T47D (cell line): ENCODE results near the gene EPS8L1.
A peak's percentile ranks its signal among the peaks of the same experiment; 100 is the strongest.
"Not testable (repeated sequence)": the region's sequence is repeated elsewhere in the genome, so short reads cannot be mapped to it uniquely, and the experiment has no call there.

Experiments used
- DNase-seq, 2 experiments: peaks; one replicate each; pipeline versions ENCODE4 v3.0.0 to v3.0.0-alpha.2; 2011 to 2012; ENCODE audit warnings: low read depth in 1 of 2, low spot score in 1 of 2
- JUND ChIP-seq: IDR thresholded peaks from 2 replicates; pipeline ENCODE4 v1.6.1; 2012; ENCODE audit warnings: low read depth
- in situ Hi-C: cut with HindIII; loops from 2 replicates; pipeline ENCODE4 v1.10.0; 2016; ENCODE audit warnings: low sequenced_read_pairs, low pct_unique_long_range_greater_than_20kb

The EPS8L1 gene

DNA sequence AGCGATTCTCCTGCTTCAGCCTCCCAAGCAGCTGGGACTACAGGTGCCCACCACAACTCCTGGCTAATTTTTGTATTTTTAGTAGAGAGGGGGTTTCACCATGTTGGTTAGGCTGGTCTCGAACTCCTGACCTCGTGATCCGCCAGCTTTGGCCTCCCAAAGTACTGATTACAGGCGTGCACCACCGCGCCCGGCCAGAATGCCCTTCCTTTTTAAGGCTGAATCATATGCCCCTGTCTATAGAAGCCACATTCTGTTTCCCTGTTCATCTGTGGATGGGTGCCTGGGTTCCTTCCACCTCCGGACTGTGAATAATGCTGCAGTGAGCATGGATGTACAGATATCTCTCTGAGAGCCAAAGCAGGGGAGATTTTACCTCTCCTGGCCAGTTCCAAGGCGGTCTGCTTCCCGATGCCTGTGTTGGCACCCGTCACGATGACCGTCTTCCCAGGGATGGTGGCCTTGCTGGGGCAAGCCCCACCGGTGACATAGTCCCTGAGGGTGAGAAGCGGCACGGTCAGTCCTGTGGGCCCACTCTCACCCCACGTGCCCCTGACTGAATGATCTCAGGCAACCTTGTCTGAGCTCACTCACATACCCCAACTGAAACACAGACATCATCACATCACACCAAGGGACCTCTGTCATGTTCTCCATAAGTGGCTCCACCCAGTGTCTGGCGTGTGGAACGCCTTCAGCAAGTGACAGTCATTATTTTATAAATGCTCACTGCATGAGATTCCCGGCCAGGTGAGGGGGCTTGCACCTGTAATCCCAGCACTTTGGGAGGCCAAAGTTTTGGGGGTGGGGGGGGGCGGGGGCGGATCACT is 16.7 kb upstream of the EPS8L1 start:
- in situ Hi-C loops, result no loop called here
- DNase-seq, result peak in 1 of 2 experiments; percentile 26
- no peak for TF ChIP-seq JUND

DNA sequence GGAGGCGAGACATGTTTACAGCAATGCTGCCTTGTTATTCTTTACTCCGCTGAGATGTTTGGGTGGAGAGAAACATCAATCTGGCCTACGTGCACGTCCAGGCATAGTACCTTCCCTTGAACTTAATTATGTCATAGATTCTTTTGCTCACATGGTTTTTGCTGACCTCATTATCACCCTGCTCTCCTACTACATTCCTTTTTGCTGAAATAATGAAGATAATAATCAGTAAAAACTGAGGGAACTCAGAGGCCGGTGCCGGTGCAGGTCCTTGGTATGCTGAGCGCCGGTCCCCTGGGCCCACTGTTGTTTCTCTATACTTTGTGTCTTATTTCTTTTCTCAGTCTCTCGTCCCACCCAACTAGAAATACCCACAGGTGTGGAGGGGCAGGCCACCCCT is 15.4 kb upstream of the EPS8L1 start:
- in situ Hi-C loops, result not testable (repeated sequence)
- DNase-seq, result peak in 1 of 2 experiments; percentile 42

DNA sequence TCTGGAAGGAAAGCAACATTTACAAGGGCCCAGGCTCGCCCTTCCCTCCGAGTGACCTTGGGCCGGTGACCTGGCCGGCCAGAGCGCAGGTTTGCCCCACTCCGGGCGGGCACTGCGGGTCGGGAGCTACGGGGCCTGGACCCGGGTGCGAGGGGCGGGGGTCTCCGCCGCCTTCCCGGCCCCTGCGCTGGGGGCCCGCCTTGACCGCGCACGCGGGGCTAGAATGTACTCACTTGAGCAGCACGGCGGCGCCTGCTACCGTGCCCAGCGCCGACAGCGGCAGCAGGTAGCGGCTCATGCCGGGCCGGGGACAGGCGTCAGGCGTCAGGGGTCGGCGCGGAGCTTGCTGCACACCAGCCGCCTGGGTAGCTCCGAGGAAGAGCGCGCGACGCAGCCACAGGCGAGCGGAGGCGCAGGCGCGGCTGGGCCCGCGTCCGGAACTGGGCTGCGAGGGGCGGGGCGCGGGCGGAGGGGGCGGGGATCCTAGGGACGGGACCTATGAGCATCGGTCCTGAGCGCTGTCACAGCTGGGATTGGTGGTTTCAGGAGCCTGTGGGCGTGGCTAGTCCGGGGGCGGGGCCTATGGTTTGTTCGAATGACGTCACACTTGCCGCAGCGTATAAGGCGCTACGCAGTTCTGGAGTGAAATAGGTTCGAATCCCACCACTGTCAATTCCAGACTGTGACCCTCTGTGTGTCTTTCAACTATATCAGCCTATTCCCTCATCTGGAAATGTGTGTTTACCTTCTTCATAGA is 12.8 kb upstream of the EPS8L1 start, which contains the start of gene RDH13:
Gene RDH13 (minus strand): TSS at position 414 of the 757 bp plus-strand sequence. CDS start 116 bp downstream, at position 298.
- no peak for TF ChIP-seq JUND
- peak; percentile 74 to 95 for DNase-seq
- in situ Hi-C loops, result no loop called here

DNA sequence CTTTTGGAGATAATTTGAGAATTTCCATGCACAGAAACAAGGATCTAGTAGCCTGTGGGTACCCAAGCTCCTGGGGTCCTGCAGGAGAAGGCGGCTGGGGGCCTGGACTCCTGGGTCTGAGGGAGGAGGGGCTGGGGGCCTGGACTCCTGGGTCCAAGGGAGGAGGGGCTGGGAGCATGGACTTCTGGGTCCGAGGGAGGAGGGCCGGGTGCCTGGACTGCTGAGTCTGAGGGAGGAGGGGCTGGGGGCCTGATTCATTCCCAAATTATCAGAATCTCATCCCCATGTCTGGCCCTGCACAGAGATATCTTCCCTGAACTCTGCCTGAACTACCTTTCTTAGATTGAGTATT is 12.2 kb upstream of the EPS8L1 start:
- no peak for DNase-seq
- no peak for TF ChIP-seq JUND
- in situ Hi-C loops, result no loop called here

DNA sequence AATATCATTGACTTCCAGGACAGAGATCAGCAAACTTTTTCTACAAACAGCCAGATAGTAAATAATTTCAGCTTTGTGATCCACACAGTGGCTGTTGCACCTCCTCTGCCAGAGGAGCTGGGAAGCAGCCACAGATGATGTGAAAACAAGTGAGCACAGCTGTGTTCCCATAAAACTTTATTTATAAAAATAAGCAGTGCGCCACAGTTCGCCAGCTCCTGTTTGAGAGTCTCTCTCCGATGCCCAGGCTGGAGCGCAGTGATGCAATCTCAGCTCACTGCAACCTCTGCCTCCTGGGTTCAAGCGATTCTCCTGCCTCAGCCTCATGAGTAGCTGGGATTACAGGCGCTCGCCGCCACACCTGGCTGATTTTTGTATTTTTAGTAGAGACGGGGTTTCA is 10.2 kb upstream of the EPS8L1 start:
- in situ Hi-C loops, DNase-seq: not testable (repeated sequence)

DNA sequence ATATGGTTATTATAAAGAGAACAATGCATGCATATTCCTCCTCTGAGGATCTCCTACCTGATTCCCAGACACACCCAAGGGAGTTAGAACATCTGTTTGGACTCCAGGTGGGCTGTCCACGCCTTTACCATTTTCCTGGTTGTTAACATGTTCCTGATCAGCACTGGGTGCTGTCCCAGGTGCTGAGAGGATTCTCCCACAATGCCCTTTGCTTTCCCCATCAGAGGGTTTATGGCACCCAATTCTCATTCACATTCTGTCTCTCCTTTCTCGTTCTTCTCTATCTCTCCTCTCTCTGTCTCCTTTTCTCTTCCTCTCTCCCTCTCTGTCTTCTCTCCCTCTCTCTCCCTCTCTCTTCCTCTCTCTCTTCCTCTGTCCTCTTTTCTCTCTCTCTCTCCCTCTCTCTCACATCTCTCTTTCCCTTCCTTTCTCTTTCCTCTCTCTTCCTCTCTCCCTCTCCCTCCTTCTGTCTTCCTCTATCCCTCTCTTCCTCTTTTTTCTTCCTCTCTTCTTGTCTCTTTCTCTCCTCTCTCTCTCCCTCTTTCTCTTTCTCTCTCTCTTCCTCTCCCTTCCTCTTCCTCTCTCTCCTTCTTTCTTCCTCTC is 9.5 kb upstream of the EPS8L1 start:
- no peak for TF ChIP-seq JUND
- in situ Hi-C loops, result no loop called here
- DNase-seq, result peak in 1 of 2 experiments; percentile 43

DNA sequence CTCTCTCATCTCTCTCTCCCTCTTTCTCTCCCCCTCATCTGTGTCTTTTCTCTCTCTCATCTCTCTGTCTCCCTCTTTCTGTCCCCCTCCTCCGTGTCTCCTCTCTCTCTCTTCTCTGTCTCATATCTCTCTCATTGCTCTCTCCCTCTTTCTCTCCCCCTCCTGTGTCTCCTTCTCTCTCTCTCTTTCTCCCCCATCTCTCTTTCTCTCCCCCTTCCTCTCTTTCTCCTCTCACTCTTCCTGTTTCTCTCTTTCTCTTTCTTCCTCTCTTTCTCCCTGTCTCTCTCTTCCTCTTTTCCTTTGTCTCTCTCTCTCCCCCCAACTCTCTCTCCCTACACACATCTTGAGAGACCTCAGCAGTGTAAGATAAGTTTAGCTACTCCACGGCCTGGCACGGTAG is 7.8 kb upstream of the EPS8L1 start:
- in situ Hi-C loops, result no loop called here
- no peak for TF ChIP-seq JUND
- DNase-seq, result no peak

DNA sequence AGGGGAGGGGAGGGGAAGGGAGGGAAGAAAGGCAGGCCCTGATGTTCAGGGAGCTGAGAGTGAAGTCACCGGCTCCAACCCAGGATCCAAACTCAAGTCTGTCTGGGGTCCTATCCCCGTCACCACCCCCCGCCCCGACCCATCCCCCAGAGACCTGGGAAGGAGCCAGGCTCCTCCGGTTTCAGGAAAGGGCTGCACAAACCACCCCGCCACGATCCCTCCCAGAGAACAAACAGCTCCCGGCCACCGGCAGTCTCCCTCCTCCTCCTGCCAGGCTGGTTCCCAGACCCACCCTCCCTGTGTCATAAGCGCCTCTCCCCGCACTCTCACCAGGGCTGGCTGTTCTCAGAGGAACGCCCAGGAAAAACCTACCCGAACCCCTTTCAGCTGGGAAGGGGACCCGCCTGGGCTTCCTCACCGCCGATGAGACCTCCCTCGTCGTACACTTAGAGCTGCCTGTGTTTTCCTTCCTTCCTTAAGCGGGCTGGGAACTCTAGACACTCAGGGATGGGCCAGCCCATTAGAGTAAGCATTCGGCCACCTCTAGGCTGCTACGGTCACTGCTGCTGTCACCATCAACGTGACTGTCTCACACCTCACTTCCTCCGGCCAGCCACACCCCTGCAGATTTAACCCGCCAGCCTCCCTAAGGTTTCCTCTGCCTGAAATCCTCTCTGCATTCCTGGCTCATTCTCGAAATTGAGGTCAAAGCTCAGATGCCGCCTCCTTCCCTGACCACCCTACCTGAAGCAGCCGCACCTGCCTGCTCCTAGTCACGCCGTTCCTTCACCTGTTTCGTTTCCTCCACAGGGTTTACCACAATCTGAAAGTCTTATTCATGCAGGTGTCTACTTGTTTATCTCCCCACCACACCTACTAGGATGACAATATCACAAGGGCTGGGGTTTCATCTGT is 6.5 kb upstream of the EPS8L1 start:
- TF ChIP-seq JUND, result no peak
- in situ Hi-C loops, result no loop called here
- peak; percentile 68 to 91 for DNase-seq

DNA sequence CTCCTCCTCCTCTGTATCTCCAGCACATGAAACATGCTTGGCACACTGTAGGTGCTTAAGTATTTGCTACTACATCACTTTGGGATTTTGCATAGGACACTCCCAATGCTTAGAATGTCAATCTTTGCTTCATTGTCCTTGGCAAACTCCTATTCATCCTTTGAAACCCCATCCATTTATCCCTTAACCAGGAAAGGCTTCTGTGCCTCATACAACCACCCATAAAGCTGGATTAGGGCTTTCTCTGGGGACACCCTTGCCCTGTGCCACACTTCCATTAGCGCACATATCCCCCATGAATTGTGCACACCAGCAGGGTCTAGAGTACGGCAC is 5.8 kb upstream of the EPS8L1 start:
- no peak for DNase-seq
- TF ChIP-seq JUND, result no peak
- in situ Hi-C loops, result no loop called here

DNA sequence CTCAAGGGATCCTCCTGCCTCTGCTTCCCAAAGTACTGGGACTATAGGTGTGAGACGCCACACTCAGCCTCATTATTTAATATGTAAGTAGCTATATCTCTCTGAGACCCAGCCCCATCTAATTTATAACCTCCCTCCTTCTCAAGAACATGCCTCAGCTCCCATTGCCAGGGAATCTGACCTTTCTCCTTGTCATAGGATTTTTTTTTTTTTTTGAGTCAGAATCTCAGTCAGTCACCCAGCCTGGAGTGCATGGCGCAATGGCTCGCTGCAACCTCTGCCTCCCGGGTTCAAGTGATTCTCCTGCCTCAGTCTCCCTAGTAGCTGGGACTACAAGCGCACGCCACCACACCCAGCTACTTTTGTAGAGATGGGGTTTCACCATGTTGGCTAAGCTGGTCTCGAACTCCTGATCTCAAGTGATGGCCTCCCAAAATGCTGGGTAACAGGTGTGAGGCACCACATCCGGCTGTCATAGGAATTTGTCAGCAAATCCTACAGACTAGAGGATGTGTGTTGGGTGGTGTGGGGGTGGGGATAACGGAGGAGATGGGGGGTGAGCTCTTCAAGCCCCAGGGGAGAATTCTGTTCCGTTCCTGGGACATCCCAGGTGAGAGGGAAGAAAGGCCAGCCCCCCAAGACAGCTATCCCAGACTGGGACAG is 5.1 kb upstream of the EPS8L1 start:
- in situ Hi-C loops, result no loop called here
- DNase-seq, result no peak
- TF ChIP-seq JUND, result no peak

DNA sequence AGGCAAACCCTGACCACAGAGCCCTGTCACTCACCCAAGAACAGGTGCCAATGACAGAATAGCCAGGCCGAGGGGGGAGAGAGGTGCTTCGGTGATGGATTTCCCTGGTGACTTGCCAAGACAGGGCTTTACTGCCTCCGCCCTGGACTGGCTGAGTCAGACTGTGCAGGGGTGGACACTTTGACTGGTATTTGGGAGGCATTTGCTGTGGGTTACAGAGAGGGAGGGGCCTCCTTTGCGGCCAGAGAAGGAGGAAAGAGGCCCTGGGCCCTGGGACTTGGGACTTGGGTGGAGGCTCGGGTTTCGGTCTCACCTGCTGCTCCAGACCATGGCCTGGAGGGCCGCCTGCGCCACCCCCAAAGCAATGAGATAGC is 4.6 kb upstream of the EPS8L1 start:
- DNase-seq, result peak in 1 of 2 experiments; percentile 97
- in situ Hi-C loops, result no loop called here
- no peak for TF ChIP-seq JUND

DNA sequence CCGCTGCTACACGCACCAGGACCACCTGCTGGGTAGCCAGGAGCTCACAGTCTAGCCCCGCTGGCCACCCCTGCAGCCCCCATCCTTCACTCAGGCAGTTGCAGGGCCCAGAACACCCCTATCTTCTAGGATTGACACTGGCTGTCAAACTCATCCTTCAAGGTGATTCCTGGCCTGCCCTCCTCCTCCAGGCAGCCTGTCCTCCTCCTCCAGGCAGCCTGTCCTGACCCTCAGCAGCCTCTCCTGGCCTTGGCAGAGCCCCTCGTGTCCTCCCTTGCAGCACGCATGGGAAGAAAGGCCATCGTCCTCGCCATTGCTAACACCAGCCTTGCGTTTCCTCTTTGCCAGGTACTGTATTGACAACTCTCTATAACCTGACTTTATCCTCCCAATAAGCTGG is 3.8 kb upstream of the EPS8L1 start:
- no peak for DNase-seq
- no peak for TF ChIP-seq JUND
- in situ Hi-C loops, result no loop called here
